HG03432 (cell line): ENCODE data around the gene ARSD.
"Not testable (repeated sequence)": the region's sequence is repeated elsewhere in the genome, so short reads cannot be mapped to it uniquely, and the experiment has no call there.

ENCODE experiments used
- ATAC-seq: cut with Tn5 transposase; IDR thresholded peaks from one replicate; pipeline ENCODE4 v1.9.1; 2021; ENCODE audit warnings: mild to moderate bottlenecking, moderate library complexity; ENCODE audit not compliant: unreplicated experiment

ARSD gene

GRCh38 chrX:2928583-2929434 lies at the start of gene ARSD:
Gene ARSD (minus strand): TSS chrX:2929339. CDS start chrX:2929275, 64 bp downstream.
- ATAC-seq = peak; percentile 92

GRCh38 chrX:2978639-2979038 lies 49.5 kb upstream of the ARSD start:
- not testable (repeated sequence) for ATAC-seq

DNA sequence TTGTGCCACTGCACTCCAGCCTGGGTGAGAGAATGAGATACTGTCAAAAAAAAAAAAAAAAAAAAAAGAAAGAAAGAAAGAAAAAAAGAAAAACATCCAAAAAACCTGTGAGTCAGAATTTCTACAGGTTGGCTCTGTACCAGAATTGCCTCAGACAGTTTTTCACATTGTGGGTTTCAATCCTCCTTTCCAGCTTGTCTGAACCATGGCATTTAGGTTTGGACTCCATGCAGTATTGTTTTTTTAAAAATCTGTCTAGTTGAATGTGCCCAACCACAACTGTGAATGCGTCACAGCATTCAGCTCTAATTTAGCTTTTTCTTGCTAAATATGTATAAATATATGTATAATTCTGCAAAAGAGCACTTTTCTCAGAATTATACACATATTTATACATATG lies 45.8 kb upstream of the ARSD start:
- ATAC-seq = no peak

DNA sequence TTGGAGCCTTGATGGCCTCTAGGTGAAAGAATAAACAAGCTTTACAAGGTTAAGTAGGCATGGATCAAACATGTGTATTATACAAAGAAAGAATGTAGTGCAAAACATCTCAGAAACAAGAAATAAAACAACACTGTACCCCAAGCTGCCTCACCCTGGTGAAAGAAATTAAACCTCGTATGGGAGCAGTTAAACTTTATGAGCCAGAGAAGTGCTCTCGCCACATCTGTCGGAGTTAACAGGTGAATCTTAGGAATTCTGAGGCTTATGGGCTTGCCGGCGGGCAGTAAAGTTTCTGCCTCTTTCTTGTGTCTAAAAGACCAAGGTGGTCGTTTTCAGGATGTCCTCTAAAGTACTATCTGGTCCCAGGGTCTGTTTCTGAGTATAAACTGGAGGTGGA lies 43.3 kb upstream of the ARSD start:
- no peak for ATAC-seq

GRCh38 chrX:2969021-2969420 lies 39.9 kb upstream of the ARSD start:
- no peak for ATAC-seq

DNA sequence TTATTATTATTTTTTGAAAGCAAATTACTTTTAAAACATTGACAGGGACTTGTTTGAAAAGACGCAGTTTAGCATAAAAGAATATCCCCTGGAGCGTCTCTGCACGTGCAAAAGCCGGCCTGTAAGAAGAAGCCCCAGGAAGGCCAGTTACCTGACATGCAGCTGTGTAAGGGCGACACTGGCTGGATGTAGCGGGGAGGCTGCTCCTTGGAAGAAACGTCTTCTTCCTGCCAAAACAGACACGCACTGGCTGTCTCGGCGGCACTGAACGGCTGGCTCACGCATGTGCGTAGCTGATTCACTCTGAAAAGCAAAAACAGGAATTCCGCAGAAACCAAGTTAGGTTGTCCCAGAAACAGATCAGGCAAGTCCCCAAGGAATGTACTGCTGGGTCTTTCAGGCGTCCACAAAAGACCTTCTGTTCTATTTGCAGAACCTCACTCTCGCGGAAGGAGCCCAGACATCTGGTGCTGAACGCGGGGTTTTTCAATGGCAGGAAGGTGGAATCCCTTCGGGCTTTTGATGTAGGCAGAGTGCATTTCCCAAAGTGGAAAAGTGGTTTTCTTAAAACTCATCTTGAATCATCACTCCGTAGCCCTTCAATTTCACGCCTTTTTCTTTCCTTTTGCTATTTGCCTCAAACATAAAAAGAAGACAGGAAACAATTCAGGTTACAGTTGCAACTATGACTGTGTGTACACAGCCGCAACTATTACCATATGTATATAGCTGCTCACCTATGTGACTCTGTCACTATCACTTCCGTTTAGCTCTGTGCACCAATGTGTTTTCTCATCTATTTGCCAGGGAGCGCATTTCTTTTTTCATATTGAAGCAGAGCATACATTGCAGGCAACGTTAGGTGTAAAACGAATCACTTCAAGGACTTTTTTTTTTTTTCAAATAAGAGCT lies 39.1 kb upstream of the ARSD start:
- peak; percentile 67 for ATAC-seq

DNA sequence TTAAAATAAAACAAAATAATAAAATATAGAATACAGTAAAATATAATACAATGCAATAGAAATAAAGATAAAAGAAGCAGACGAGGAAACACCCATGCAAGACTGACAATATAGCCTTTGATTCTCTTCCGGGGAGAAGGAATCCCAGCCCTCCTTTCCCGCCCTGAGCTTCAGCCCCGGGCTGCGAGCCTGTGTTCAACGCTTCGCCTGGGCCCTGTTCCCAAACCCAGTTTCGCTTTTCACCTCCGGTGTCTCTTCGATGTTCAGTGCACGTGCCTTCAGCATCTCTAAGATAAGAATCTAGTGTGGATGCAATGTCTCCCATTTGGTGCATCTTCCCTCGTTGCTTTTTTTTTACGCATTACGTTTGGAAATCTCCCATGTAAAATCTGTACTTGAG lies 38.4 kb upstream of the ARSD start:
- ATAC-seq = no peak

DNA sequence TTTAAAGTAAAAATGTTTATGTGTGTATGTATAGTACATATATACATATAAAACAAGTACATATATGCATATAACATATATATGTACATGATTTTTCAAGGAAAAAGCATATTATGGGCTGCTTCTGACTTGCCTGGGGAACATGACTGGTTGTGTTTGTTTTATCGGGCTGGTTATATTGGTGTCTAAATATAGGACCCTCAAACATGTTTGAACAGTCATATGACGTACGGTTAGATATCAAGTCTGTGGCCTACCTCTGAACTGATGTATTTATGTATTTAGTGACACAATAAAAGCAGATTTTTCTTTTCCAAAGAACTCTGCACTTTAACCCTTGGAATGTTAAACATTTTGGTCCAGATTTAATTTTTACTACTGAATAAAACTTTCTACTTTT lies 37.9 kb upstream of the ARSD start:
- no peak for ATAC-seq

- ATAC-seq = peak; percentile 69
Measured at GRCh38 chrX:2965965-2966364, 36.8 kb upstream of the ARSD start.

- ATAC-seq = not testable (repeated sequence)
Measured at GRCh38 chrX:2963992-2964794, 35.1 kb upstream of the ARSD start.

DNA sequence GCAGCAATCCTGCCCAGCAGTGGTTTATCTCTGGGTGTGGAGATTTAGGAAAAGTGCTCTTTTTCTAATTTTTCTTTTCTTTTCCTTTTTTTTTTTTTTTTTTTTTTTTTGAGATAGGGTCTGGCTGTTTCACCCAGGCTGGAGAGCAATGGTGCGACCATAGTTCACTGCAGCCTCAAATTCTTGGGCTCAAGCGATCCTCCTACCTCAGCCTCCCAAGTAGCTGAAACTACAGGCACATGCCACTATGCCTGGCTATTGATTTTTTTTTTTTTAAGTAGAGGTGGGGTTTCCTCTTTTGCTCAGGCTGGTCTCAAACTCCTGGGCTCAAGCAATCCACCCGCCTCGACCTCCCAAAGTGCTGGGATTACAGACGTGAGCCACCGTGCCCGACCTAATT lies 34.3 kb upstream of the ARSD start:
- ATAC-seq = not testable (repeated sequence)

DNA sequence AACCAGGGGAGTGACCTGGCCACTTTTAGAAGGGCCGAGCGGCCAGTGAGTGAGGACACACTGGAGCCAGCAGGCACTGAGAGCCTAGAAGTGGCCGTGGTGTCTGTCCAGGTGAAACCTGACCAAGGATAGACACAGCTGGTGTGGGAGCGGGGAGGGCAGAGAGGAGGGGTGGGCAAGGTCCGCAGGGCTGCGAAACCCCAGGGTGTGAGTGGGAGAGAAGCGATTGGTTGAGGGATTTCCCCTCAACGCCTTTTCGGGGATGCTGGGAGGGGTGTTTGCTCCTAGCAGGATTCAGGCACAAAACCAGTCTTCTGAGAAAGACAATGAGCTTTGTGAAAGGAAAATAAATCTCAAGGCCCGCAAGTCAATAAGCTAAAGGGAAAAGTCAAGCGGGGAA lies 33.2 kb upstream of the ARSD start:
- ATAC-seq = no peak

GRCh38 chrX:2960861-2961515 lies 31.8 kb upstream of the ARSD start:
- ATAC-seq = no peak

DNA sequence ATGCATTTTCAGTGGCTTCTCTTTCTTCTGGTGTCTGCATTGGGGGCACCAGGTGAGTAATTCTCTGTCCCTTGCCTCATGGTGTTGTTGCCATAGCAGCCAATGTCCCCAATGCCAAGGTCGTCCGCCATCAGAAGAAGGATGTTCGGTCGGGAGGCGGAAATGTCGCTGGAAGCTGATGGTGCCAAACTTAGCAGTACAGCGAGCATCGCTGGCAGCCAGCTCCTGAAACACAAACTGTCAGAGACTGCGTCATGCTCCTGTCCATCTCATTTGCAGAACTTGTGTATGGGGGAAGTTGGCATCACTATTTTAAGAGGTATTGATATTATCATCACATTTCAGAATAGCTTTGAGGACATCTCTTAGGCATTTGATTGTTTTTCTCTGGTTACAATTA lies 29.1 kb upstream of the ARSD start:
- no peak for ATAC-seq

GRCh38 chrX:2955838-2956237 lies 26.7 kb upstream of the ARSD start:
- no peak for ATAC-seq

GRCh38 chrX:2955281-2955680 lies 26.1 kb upstream of the ARSD start:
- no peak for ATAC-seq

GRCh38 chrX:2954541-2954940 lies 25.4 kb upstream of the ARSD start:
- ATAC-seq = no peak

GRCh38 chrX:2937942-2938341 lies 8.8 kb upstream of the ARSD start:
- not testable (repeated sequence) for ATAC-seq

- ATAC-seq = no peak
Measured at GRCh38 chrX:2934715-2935710, 5.9 kb upstream of the ARSD start.
